Stimulated activated CD8-positive, alpha-beta memory T cell treated with anti-CD3 and anti-CD28 coated beads, Interleukin-12 subunit alpha, Interleukin-12 subunit beta, amount 100 ng/mL, for 1 hour (primary cell): ENCODE data around the gene BHLHE40.
"Not testable (repeated sequence)": the region's sequence is repeated elsewhere in the genome, so short reads cannot be mapped to it uniquely, and the experiment has no call there.

ENCODE experiments used
- DNase-seq: peaks from one replicate; pipeline ENCODE4 v3.0.0-alpha.2; 2020; ENCODE audit warnings: low read depth

The BHLHE40 gene

DNA sequence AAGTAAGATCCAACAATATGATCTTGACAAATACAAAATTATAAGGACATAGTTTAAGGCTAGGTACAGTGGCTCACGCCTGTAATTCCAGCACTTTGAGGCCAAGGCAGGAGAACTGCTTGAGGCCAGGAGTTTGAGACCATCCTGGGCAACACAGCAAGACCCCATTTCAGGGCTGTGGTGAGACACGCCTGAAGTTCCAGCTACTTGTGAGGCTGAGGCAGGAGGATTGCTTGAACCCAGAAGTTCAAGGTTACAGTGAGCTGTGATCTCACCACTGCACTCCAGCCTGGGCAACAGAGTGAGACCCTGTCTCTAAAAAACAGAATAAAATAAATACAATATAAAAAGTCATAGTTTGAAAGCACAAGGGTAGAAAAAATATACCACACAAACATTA is 17.4 kb upstream of the BHLHE40 start:
- DNase-seq = not testable (repeated sequence)

DNA sequence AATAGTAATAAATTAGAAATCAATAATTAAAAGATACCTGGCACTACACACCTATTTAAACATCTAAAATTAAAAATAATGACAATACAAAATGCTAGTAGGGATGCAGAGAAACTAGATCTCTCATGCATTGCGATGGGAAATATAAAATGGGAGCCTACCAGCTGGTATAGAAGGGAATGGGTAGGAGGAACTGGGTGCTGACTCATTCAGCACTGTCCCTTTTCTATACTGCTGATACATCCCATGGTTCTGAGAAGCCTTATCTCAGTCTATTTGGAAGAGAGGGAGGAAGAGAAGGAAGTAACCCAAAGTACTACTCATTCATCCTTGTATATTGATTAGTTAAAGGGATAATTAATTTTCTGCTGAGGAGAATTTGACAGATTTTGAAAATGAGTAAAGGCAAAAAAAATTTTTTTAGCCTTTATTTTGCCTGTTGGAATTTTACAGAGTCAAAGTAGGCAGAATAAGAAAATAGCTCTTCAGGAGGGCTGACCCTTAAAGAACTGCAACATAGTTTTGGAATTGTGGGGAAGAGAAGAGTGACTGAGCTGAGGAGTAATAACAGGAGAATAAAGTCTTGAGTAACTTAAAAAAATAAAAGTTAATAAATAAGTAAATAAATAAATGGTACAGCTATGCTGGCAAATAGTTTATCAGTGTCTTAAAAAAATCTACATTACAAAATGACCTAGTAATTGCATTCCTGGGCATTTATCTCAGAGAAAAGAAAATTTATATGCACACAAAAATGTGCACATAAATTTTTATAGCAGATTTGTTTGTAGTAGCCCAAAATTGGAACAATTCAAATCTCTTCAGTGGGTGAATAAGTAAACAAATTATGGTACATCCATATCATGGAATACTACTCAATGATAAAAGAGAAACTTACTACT is 15.3 kb upstream of the BHLHE40 start:
- DNase-seq = no peak

DNA sequence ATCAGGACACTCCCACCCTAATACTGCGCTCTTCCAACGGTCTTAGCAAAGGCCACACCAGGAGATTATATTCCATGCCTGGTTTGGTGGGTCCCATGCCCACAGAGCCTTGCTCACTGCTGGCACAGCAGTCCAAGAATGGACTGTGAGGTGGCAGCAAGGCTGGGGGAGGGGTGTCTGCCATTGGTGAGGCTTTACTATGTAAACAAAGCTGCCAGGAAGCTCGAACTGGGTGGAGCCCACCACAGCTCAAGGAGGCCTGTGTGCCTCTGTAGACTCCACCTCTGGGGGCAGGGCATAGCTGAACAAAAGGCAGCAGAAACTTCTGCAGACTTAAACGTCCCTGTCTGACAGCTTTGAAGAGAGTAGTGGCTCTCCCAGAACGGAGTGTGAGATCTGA is 13.2 kb upstream of the BHLHE40 start:
- DNase-seq = not testable (repeated sequence)

DNA sequence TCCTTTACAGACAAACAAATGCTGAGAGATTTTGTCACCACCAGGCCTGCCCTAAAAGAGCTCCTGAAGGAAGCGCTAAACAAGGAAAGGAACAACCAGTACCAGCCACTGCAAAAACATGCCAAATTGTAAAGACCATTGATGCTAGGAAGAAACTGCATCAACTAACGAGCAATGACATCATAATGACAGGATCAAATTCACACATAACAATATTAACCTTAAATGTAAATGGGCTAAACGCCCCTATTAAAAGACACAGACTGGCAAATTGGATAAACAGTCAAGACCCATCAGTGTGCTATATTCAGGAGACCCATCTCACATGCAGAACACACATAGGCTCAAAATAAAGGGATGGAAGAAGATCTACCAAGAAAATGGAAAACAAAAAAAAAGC is 11.6 kb upstream of the BHLHE40 start:
- DNase-seq = not testable (repeated sequence)

DNA sequence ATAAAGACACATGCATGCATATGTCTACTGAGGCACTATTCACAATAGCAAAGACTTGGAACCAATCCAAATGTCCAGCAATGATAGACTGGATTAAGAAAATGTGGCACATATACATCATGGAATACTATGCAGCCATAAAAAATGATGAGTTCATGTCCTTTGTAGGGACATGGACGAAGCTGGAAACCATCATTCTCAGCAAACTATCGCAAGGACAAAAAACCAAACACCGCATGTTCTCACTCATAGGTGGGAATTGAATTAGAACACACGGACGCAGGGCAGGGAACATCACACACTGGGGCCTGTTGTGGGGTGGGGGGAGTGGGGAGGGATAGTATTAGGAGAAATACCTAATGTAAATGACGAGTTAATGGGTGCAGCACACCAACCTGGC is 7.8 kb upstream of the BHLHE40 start:
- not testable (repeated sequence) for DNase-seq

DNA sequence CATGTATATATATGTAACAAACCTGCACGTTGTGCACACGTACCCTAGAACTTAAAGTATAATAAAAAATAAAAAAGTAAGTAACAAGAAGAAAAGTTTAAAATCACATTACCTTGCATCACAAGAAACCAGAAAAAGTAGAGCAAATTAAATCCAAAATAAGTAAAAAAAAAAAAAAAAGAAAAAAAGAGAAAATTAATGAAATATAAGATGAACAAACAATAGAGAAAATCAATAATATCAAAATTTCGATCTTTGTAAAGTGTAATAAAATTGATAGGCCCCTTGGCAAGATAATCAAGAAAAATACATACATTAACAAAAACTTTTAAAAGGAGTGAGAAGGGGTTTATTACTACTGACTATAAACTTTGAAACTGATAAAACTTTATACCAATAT is 7.4 kb upstream of the BHLHE40 start:
- no peak for DNase-seq

DNA sequence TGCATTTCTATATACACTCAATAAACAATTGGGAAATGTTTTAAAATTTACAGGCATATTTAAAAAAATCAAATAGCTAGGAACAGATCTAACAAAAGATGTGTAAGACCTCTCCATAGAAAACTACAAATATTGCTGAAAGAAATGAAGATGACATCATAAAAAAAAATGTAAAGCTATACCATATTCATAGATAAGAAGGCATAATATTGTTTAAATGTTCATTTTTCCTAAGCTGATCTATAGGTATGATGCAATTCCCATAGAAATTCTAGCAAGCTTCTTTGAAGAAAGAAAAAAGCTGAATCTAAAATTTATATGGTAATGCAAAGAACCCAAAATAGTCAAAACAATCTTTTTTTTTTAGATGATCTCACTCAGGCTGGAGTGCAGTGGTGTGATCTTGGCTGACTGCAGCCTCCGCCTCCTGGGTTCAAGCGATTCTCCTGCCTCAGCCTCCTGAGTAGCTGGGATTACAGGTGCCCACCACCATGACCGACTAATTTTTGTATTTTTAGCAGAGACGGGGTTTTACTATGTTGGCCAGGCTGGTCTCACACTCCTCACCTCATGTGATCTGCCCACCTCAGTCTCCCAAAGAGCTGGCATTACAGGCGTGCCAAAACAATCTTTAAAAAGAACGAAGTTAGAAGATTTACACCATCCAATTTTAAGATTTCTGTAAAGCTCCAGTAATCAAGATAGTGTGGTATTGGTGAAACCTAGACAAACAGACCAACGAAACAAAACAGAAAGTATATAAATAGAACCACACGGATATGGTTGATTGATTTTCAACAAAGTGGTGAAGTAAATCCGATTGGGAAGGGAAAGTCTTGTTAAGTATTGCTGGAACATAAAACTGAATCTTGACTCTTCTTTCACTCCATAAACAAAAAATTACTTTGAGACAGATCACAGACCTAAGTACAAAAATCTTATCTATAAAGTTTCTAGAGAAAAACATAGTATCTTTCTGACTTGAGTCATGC is 6.3 kb upstream of the BHLHE40 start:
- no peak for DNase-seq

DNA sequence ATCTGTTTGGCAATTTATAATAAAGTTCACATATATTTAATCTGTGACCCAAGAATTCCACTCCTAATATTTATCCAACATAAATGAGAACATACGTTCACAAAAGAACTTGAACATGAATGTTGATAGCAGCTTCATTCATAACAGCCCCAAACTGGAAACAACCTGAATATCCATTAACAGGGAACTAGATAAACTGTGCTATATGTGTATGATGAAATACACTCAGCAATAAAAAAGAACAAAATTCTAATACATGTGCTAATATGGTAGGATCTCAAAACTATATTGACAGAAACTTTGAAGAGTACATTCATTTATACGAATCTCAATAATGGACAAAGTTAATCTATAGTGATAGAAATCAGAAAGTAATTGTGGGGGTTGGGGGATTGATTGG is 5.1 kb upstream of the BHLHE40 start:
- no peak for DNase-seq

DNA sequence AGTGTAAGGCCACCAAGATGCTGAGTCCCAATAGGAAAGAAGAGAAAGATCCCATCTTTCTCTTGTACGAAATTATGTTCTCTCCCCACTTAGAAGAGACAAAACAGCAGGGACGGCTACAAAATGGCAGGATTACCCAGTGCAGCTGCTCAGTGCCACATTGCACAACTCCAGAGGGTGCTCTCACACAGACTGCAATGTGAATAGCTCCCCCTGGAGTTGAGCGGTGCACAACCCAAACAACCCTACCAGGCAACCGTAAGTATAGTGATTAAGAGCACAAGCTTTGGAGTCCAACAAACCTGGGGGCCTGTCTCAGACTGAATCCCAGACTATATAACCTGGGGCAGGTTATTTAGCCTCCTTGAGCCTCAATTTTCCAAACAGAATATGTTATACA is 3.1 kb upstream of the BHLHE40 start:
- DNase-seq = no peak

DNA sequence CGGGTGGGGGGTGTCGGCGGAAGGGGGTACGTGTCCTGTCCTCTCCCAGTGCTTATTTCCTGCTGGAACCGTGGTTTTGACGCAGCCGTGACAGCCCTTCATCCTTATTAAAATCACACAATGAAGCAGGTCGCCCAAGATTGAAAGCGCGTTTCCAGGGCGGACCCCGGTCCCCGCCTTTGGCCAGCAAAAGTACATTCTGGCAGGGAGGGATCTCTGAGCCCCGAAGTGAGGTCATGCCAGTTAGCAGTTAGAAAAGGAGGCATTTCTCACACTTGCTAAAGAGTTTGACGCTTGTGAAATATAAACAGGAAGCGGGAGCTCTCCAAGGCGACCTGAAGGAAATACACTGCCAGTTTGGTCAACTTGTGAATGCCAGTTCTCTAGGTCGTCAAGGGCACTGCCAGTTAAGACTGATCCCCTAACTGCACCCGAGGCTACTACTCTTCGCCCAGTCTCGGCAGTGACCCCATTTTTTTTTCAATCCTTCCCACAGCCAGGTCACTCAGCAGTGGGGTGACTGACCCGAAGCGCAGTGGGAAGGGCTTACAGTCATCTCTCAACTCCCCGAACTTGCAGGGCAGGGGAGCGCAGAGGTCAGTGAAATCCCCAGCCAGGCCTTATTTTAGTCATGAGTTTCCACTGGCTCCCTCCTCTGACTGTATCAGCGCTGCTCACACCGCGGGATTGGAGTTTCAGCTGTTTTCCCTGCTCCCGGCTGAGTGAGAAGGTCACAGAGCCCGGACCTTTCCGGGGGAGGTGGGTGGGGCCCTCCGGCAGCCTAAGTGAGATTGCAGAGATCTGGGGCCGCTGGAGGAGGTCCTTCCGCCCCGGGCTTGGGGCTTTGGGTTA is 2.0 kb upstream of the BHLHE40 start:
- DNase-seq = no peak

DNA sequence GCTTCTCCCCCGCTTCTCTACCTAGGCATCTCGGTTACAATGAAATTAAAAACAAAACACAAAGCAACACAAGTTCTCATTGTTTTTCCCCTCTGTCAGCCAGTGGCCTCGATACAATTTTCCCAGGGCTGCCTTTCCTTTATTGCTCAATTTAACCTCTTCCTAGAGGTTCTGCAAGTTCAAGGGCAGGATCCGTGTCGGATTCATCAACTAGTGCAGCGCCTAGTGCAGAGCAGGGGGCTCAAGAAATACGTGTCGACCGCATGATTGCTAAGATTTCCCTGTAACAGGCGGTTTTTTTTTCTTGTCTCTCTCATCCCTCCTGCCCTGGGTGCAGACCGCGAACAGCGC is 1.4 kb upstream of the BHLHE40 start:
- no peak for DNase-seq

DNA sequence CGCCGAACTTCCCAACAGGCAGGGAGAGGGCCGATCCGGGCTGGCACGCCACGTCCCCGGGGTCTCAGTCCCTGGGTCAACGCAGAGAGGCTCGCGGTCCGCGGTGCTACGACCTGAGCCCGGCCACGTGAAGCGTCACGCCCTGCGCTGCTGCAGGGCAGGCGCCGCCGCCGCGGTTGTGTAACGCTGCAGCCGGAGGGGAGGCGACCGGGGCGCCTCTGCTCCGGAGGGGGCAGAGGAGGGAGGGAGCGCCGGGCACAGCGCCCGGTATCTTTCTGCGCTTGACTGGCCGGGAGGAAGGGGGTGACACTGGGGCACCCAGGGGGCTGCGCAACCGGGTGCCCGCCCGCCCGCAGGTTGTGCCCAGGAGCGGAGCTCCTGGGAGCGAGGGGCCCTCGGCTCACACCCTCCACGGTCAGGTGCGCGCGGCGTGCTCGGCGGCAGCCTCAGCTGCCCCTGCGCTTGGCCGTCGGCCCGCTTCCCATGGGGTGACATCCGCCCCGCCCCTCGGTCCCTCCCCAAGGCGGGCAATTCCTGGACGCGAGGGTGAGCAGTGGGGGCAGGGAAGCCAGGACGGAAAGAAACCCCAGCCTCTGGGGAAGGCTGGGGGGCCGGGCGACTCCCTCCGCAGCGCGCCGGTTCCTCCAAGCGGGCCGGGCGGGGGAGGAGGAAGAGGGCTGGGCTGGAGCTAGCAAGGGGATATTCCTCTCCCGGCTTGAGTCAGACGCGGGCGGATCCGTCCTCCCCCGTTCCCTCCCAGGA is 852 bp upstream of the BHLHE40 start:
- DNase-seq = peak; percentile 53

DNA sequence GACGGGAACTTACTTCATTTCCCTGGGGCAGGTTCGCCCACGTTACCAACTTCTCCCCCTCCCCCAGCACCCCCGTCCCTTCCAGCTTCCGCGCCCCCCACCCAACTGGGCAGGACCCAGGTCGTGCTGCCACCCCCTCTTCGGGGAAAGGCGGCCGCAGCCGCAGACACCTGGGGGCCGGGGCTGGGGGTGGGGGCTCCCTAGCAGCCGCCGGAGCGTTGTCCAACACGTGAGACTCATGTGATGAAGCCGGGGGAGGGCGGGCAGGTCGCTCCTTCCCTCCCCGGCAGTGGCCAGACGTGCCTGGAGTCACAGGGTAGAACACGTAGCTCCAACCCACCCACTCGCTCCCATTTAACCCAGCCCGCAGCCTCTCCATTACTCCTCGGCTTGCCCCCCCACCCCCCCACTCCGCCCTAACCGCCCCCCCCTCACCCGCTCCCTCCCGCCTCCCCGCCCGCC is 240 bp upstream of the BHLHE40 start:
- DNase-seq = peak; percentile 75

DNA sequence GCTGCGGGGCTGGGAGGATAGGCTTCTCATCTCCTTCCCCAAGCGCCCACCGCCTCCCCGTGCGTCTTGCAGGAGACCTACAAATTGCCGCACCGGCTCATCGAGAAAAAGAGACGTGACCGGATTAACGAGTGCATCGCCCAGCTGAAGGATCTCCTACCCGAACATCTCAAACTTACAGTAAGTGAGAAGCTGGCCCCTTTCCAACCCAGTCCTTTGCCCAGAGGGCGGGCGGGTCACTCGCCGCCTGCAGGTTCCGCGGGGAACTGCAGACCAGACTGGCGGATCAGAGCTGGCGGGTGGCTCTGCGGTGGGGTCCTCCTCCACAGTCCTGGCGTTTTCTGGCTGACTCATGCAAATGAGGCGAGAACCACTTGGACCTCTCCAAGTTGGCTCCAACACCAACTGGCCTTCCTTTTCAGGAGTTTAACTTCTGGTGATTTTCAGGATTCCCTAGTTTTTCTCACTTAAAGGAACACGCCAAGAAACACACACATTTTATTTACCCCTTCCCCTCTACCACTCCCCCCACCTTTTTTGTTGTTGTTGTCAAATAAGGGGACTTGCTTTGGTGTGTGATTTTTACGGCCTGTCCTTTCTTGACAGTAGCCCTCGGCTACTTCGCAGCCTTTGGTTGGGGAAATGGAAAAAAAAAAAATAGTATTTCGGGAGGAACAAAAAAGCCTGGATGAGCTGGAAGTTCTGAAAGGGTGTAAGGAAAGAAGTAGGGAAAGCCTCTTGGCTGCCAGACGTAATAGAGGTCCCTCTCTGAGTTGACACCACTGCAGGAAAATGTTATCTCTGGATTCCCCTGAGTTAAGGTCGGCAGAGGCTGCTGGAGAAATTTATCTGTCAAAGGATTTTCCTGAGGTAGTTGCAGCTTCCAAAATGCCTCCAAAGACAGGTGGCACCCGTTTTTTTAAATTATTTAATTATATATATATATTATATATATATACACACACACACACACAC is 1.3 kb downstream of the BHLHE40 start:
- DNase-seq = peak; percentile 84

DNA sequence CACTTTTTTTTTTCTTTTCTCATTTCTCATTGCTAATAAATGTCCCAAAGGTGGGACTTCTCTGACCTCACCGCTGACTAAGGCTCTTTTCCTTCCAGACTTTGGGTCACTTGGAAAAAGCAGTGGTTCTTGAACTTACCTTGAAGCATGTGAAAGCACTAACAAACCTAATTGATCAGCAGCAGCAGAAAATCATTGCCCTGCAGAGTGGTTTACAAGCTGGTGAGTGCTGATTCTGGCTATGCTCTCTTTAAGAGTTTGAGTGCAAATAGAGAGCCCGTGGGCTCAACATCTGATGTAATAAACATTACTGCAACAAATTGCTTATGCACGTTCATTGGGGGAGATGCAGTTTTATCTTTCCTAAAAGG is 2.0 kb downstream of the BHLHE40 start:
- no peak for DNase-seq

DNA sequence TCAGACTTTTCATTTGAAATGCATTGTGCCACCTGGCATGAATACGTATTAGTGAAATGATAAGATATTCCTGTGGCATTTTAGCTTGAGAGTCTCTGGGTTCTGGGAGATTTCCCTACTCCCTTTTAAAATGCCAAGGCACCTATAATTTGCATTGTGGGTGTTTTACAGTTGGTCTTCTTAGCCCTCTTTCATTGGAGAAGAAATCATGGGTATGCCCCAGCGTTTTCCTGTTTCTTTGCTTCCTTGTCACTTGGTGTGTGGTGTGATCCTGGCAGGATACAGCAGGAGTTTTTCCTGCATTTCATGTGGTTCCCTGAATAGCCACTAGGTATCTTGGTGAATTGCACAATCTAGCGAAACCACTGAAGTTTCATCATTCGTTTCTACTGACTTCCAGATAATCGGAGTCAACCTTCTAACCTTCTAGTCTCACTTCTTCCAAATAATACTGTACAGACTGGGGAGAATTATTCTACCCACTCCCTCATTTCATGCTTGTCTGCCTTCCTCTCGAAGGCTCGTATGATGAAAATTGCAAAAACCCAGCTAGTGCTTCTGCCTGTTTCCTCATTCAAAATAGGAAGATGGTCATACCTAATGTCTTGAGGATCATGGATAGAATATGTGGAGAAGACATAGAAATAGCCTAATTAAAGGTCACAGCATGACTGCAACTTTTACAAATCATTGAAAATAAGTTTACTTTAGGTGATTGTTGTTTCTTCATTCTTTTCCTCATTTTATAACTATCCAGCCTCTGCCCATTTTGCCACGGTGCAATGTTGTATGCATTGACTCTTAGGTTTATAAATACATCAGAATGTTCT is 2.6 kb downstream of the BHLHE40 start:
- no peak for DNase-seq

DNA sequence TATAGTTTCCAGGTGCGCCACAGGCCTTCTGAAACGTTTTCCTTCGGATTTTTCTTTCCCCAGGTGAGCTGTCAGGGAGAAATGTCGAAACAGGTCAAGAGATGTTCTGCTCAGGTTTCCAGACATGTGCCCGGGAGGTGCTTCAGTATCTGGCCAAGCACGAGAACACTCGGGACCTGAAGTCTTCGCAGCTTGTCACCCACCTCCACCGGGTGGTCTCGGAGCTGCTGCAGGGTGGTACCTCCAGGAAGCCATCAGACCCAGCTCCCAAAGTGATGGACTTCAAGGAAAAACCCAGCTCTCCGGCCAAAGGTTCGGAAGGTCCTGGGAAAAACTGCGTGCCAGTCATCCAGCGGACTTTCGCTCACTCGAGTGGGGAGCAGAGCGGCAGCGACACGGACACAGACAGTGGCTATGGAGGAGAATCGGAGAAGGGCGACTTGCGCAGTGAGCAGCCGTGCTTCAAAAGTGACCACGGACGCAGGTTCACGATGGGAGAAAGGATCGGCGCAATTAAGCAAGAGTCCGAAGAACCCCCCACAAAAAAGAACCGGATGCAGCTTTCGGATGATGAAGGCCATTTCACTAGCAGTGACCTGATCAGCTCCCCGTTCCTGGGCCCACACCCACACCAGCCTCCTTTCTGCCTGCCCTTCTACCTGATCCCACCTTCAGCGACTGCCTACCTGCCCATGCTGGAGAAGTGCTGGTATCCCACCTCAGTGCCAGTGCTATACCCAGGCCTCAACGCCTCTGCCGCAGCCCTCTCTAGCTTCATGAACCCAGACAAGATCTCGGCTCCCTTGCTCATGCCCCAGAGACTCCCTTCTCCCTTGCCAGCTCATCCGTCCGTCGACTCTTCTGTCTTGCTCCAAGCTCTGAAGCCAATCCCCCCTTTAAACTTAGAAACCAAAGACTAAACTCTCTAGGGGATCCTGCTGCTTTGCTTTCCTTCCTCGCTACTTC is 3.8 kb downstream of the BHLHE40 start:
- DNase-seq = no peak
